Measurements from ENCODE around the gene ZNF420.
"Not testable (repeated sequence)": the region's sequence is repeated elsewhere in the genome, so short reads cannot be mapped to it uniquely, and the experiment has no call there.

The ZNF420 gene

DNA sequence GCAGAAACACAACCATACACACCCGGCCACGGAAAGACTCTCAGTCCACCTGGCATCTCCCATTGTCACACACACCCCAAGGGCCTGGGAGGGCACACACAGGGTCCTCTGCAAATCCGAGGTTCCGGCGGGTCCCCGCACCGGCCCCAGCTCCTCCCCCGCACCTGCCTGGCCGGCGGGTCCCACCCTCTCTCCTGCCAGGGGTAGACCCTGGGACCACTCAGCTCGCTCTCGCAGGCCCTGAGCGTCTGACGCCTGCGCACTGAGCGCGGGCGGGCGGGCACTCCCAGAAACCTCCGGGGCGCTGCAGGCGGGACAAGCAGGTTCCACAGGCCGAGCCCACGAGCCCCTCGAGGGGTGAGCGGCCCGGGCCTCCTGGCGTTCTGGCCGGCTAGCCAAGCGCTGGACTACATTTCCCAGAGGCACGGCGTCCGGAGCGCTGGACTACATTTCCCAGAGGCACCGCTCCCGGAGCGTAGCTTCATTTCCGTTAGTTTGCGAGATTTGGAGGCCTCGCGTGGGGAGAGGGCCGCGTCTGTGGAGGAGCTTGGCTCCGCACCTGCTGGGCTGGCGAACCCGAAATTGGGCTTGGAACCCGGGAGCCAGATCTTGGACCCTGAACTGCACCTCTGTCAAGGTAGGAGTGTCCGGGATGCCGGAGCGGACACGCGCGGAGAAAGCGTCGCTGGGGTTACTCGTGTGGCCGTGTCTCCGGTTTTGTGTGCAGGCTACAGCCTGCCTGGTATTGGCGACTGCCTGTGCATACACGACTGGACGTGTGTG is at the start of gene ZNF420:
ZNF420 (plus strand) TSS at position 500 of the 783 bp plus-strand sequence. CDS start 10,686 bp downstream, outside the sequence.
- peak; percentile 96 for DNase-seq

DNA sequence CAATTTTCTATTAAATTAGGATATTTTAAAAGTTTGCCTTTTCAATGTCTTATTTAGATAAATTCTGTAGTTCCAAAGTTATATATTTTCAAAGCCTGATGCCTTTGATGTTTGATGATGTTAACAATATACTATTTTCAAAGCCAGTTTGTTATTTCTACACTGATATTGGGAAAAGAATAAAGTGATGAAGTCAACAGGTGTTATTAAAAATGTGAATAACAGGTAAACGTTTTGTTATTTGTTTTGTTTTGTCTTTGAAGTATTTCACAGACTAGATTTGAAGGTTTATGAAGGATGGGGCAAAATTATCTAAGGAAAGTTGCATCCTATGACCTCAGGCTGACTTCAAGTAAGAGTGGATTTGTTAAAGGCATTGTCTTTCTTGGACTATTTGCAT is 33.1 kb upstream of the ZNF420 start:
- DNase-seq, result no peak

DNA sequence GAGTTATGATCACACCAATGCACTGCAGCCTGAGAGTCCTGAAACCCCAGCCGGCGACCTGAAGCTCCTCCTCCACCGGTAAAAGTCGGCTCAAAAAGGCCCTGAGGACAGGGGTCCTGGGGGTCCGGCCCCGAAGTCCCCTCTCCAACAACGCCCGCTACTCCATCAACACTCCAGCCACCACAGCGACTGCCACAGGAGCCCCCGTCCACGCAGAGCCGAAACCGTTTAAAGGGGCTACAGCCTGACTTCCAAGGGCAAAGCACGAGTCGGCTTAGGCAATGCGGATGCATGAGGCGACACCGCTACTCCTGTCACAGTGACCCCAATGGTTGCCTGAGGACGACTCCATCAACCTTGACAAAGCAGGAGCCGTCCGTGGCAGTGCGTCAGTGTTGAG is 22.9 kb upstream of the ZNF420 start:
- DNase-seq, result no peak

DNA sequence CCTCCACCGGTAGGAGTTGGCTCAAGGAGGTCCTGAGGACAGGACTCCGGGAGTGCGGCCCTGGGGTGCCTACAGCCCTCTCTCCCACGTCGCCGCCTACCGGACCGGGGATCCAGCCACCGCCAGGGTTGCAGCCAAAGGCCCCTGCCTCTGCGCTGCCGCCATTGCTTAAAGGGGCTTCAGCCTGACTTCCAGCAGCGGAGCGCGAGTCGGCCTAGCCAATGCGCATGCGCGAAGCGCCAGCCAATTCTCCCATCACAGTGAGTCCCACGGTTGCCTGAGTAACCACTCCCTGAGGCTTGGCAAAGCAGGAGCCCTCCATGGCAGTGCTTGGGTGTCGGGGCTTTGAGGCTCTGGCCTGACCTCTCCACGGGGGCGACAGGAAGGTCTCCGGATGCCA is 21.5 kb upstream of the ZNF420 start:
- DNase-seq, result no peak

DNA sequence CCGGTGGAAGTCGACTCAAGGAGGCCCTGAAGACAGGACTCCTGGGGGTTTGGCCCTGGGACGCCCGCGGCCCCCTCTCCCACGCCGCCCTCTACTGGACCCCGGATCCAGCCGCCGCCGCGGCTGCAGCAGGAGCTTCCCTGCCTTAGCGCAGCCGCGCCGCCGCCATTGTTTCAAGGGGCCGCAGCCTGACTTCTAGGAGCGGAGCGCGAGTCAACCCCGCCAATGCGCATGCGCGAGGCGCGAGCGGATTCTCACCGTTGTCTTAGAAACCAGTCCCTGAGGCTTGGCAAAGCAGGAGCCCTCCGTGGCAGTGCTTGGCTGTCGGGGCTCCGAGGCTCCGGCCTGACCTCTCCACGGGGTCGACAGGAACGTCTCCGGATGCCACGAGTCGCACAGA is 19.1 kb upstream of the ZNF420 start:
- no peak for DNase-seq

DNA sequence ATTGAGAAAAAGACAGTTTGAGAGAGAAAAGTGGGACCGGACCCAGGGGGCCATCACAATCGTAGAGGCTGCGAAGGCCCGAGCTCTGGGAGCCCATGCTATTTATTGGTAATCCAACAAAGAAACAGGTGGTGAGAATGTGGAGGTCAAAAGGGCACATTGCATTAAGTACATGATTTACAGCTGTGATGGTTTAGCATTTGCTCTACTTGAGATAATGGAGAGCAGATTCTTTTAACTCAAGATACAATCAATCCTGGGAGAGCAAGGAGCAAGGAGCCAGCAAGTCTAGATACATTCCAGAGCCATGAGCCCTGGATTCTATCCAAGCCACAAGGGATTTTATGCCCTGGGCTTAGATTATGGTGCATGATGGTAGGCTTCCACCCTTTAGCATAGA is 13.3 kb upstream of the ZNF420 start:
- not testable (repeated sequence) for DNase-seq

DNA sequence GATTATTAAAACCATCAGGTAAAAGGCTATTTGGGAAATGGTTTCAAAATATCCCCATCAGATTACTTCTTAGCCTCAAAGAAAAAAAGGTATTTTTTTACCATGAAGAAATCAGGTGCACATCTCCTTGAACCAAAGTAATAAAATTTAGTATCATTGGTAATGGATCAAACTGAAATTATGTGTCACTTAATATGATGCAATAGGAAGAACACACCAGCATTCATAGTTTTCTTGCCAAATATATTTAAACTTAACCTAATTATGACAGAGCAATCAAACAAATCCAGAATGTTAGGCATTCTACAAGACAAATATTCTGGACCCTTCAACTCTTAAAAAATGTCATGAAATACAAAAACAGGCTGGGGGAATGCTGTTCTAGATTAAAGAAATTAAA is 4.1 kb upstream of the ZNF420 start:
- no peak for DNase-seq

DNA sequence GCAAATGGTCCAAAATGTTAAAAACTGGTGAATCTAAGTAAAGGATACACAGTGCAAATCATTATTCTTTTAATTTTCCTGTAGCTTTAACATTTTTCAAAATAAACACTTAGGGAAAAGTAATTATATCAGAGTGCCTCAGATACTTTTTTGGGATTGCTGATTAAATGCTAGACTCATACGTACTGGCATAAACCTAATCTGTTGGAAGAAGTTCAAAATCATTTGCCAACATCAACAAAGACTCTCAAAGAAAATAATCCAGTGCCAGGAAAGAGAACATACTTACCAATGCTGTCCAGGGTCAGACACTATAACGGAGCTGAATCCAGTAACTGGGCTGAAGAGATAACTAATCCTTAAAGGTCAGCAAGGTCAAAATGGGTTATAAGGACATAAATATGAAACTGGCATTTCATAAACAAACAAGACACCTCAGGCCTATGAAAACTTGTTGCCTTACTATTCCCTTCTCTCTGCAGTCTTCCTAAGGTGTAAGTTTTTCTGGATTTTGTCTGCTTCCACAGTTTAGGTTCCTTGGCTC is 3.3 kb upstream of the ZNF420 start:
- DNase-seq, result no peak

DNA sequence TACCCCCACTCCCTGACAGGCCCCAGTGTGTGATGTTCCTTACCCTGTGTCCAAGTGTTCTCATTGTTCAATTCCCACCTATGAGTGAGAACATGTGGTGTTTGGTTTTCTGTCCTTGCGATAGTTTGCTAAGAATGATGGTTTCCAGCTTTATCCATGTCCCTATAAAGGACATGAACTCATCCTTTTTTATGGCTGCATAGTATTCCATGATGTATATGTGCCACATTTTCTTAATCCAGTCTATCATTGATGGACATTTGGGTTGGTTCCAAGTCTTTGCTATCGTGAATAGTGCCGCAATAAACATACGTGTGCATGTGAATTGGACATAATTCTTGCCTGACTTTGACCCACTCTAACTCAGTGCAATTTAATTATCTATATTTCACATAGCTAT is 1.7 kb upstream of the ZNF420 start:
- DNase-seq, result not testable (repeated sequence)

DNA sequence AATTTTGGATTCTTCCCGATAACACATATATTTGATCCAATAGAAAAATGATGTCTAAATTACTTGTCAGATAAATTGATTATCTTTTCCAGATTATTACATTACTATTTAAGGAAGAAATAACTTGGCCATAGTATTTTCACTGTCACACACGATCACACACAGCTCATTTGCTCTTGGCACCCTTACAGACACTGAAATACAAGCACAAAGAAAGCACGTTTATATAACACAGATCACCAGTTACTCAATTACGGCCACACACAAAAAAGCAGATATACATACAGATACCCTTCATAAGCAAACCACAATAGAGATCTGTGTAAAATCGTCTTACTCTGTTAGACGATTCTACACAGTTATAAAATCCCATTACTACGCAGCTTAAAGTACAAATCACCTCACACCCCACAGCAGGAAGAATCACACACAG is 716 bp upstream of the ZNF420 start:
- peak; percentile 35 for DNase-seq

DNA sequence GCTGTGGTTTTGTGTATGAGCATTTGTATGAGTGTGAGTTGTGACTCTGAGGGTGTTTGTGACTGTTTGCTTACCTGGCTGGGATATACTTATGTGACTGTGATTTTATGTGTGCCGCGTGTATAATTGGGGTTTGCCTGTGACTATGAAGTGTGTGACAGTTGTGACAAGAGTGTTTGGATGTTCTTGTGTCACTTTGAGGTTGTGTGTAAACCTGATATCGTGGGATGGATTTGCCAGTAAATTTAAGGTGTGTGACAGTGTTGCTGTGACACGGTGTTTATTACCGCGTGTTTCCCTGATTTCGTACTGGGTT is 442 bp downstream of the ZNF420 start:
- DNase-seq, result no peak

DNA sequence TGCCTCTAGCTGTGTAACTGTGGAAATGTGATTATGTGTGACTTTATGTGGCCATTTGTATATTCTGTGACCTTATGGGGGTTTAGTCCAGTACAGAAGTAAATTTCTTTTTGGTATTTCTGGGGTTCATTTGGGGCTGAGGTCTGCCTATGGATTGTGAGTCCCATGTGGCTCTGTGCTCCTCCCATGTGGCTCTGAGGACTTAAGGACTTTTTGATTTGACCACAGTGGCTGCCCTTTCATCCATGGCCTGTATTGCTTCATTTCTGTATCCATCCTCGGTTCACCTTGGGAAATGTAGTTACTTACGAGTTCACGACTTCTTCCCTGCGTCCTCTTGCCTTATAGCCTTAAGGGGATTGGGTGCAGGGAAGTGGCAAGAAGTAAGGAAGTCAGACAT is 1.0 kb downstream of the ZNF420 start:
- no peak for DNase-seq

DNA sequence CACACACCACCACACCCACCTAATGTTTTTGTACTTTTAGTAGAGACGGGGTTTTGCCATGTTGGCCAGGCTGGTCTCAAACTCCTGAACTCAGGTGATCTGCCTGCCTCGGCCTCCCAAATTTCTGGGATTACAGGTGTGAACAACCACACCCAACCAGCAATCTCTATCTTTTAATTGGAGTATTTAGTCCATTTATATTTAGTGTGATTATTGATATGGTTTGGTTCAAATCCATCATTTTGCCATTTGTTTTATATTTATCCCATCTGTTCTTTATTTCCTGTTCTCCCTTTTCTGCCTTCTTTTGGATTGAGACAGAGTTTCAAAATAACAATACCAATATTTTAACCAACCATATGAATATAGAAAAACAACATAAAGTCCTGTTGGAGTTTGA is 4.1 kb downstream of the ZNF420 start:
- DNase-seq, result no peak

DNA sequence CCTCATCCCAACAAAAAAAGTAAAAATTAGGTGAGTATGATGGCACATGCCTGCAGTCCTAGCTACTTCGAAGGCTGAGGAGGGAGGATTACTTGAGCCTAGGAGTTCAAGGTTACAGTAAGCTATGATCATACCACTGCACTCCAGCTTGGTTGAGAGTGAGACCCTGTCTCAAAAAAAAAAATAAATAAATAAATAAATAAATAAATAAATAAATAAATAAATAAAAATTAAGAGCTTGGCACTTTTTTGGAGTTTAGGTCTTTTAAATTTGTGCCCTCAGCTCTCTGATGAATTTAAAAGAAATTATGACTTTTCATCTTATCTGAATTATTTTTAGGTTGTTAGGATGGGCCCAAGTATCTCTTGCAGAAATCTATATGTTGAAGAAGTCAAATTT is 8.9 kb downstream of the ZNF420 start:
- DNase-seq, result no peak

DNA sequence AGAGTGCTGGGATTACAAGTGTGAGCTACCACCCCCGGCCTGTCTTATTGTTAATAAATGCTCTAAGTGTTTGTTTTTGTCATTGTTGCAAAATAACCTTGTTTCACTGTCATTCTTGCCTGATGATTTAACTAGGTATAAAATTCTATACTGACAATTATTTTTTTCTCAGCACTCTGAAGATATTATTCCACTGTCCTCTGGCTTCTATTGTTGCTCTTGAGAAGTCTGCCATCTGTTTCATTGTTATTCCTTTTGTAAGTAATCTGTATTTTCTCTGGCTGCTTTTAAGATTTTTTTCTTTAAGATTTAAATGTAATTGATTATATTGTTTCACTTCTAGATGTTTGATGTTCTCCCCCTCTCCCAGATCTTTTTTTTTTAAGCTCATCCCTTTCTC is 17.6 kb downstream of the ZNF420 start:
- DNase-seq, result no peak

DNA sequence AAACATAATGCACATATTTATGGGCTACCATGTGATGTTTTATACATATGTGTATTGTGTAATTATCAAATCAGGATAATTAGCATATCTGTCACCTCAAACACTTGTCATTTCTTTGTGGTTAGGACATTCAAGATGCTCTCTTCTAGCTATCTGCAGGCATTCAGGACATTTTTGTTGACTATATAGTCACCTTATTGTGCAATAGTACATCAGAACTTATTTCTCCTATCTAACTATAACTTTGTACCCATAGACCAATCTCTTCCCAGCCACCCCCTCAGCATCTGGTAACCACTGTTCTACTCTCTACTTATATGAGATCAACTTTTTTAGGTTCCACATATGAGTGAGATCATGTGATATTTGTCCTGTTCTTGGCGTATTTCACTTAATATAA is 20.3 kb downstream of the ZNF420 start:
- no peak for DNase-seq

DNA sequence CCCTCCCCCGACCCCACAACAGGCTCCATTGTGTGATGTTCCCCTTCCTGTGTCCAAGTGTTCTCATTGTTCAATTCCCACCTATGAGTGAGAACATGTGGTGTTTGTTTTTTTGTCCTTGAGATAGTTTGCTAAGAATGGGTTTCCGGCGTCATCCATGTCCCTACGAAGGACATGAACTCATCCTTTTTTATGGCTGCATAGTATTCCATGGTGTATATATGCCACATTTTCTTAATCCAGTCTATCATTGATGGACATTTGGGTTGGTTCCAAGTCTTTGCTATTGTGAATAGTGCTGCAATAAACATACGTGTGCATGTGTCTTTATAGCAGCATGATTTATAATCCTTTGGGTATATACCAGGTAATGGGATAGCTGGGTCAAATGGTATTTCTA is 25.9 kb downstream of the ZNF420 start:
- not testable (repeated sequence) for DNase-seq

DNA sequence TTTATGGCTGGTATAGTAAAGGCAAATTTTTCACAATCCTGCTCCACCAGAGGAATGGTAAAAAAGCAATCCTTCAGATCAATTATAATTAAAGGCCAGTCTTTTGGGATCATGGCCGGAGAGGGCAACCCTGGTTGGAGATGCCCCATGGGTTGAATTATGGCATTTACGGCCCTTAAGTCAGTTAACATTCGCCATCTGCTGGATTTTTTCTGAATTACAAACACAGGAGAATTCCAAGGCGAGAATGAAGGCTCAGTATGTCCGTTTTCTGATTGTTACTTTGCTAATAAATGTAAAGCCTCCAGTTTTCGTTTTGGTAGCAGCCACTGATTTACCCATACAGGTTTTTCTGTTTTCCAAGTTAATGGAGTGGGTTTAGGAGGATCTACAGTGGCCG is 33.5 kb downstream of the ZNF420 start:
- not testable (repeated sequence) for DNase-seq

DNA sequence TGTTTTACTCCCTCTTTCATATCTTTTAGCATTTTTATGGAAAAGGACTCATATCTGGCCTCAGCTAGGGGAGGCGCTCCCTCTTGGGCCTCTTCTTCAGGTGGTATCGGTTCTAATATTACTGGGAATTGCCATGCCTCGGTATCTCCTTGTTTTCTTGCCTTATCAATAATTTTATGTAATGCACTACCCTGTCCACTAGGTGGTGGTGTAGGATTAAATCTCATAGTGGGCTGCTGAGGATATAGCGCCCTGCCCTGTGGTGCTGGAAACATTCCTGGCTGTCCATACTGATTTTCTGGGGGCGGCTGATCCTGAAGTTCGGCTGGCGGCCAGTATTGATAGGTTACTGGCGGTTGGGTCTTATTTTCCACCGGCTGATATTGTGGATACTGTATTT is 35.8 kb downstream of the ZNF420 start:
- DNase-seq, result no peak

DNA sequence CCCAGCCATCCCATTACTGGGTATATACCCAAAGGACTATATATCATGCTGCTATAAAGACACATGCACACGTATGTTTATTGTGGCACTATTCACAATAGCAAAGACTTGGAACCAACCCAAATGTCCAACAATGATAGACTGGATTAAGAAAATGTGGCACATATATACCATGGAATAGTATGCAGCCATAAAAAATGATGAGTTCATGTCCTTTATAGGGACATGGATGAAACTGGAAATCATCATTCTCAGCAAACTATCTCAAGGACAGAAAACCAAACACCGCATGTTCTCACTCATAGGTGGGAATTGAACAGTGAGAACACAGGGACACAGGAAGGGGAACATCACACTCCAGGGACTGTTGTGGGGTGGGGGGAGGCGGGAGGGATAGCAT is 43.9 kb downstream of the ZNF420 start:
- not testable (repeated sequence) for DNase-seq

DNA sequence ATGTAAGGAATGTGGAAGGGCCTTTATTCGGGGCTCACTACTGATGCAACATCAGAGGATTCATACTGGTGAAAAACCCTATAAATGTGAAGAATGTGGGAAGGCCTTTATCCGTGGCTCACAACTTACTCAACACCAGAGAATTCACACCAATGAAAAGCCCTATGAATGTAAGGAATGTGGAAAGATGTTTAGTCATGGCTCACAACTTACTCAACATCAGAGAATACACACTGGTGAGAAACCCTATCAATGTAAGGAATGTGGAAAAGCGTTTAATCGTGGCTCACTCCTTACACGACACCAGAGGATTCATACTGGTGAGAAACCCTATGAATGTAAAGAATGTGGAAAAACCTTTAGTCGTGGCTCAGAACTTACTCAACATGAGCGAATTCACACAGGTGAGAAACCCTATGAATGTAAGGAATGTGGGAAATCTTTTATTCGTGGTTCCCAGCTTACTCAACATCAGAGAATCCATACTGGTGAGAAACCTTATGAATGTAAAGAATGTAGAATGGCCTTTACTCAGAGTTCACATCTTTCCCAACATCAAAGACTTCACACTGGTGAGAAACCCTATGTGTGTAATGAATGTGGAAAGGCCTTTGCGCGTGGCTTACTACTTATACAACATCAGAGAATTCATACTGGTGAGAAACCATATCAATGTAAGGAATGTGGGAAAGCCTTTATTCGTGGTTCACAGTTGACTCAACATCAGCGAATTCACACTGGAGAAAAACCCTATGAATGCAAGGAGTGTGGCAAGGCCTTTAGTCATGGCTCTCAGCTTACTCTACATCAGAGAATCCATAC is 50.0 kb downstream of the ZNF420 start:
- no peak for DNase-seq

DNA sequence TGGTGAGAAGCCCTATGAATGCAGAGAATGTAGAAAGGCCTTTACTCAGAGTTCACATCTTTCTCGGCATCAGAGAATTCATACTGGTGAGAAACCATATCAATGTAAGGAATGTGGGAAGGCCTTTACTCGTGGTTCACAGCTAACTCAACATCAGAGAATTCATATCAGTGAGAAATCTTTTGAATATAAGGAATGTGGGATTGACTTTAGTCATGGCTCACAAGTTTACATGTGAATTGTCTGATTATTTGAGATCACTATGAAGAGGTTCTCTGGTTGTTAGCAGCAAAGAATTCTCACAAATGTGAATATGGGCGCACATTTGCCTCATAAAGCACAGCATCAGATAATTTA is 50.6 kb downstream of the ZNF420 start:
- DNase-seq, result no peak

DNA sequence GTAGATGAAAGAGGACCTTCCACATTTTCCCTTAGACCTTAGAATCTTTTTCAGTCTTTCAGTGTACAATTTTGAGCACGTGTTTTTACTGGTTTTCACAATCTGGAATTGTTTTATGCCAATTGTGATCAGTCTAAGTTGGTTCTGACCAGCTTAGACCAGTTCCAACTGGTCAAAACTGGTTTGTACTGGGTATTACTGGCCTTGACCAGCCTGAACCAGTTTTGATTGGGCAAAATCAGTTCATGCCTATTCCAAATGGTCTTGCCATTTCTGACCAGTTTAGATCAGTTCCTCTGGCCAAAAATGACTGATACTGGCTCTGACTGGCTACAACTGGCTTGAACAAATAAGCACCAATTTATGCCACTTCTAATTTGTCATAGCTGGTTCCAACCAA is 57.9 kb downstream of the ZNF420 start:
- no peak for DNase-seq

DNA sequence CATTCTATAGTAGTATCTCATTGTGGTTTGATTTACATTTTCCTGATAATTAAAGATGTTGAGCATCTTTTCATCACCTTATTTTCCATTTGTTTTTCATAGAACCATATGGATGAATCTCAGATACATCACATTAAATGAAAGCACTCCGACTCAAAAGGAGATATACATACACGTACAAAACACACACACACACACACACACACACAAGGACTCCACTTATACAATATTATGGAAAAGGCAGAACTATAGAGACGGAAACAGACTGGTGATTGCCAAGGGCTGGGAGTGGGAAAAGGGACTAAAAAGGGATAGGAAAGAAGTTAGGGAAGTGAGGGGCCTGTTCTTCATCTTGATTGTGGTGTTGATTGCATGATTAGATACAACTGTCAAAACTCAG is 70.0 kb downstream of the ZNF420 start:
- no peak for DNase-seq

All from NCI-H146 (cell line).